Peyer's patch (tissue), 4 donors: ENCODE results near the gene KHDC4. TPM values are rescaled to one million over a fixed set of nuclear protein-coding genes. Genes with fewer than 3 reads are reported as not detected.
A peak's percentile ranks its signal among the peaks of the same experiment; 100 is the strongest.

Experiments
- DNase-seq, 3 donors: peaks; one replicate each; pipeline ENCODE4 v3.0.0-alpha.2; 2017 to 2019
- H3K27ac ChIP-seq, 4 donors: fragments of 200-600 bp; sonication (generic); one replicate each; pipeline ENCODE4 v1.5.1; 2016 to 2019
- H3K27me3 ChIP-seq, 2 donors: fragments of 200-600 bp; sonication (generic); one replicate each; pipeline ENCODE4 v1.5.1; 2019
- H3K36me3 ChIP-seq, 3 donors: fragments of 200-600 bp; sonication (generic); one replicate each; pipeline ENCODE4 v1.5.1; 2016 to 2019
- H3K4me1 ChIP-seq, 4 donors: fragments of 200-600 bp; sonication (generic); one replicate each; pipeline ENCODE4 v1.5.1; 2016 to 2019
- H3K4me3 ChIP-seq, 4 donors: fragments of 200-600 bp; sonication (generic); 1 replicate in 3 of 4; 2 replicates in 1 of 4; pipeline ENCODE4 v1.5.1; 2016 to 2019; ENCODE audit warnings: mild to moderate bottlenecking in 1 of 4
- H3K9me3 ChIP-seq, 4 donors: fragments of 200-600 bp; sonication (generic); one replicate each; pipeline ENCODE4 v1.5.1; 2016 to 2019; ENCODE audit warnings: mild to moderate bottlenecking in 1 of 4
- CTCF ChIP-seq, 6 experiments: fragments of 450-650 bp in 4 of 6; fragments of 200-600 bp in 2 of 6; sonication (generic) in 1 of 6; IDR thresholded peaks; one replicate each; pipeline ENCODE4 v1.5.1; 2017 to 2019; ENCODE audit warnings: antibody characterized with exemption in 6 of 6, mild to moderate bottlenecking in 3 of 6, moderate library complexity in 1 of 6
- POLR2A ChIP-seq, 2 donors: fragments of 450-650 bp; IDR thresholded peaks; one replicate each; pipeline ENCODE4 v1.5.1; 2017; ENCODE audit warnings: antibody characterized with exemption in 2 of 2, mild to moderate bottlenecking in 2 of 2, moderate library complexity in 2 of 2
- total RNA-seq, 4 donors: library from RNA; depleted of rRNA; stranded (reverse); fragments of >200 nt; gene quantifications; one replicate each; pipeline ENCODE4 v1.1.0, GENCODE V29; 2016

Gene KHDC4
- total RNA-seq, 4 donors from 2014 or later: 71.5 to 146 (median 96.4) TPM

- DNase-seq: no peak
- peaks cover 0 to 32% (median 0%) of the 10 kb centered on the region in 3 donors for H3K36me3 ChIP-seq
- no peak overlapping the region for H3K4me3 ChIP-seq
- H3K27ac ChIP-seq: peak overlapping the region in 3 of 4 donors; percentile 45 to 96 (median 87)
- H3K4me1 ChIP-seq: peaks cover 0 to 69% (median 52%) of the 10 kb centered on the region in 4 donors
- TF ChIP-seq CTCF (IDR thresholded peaks at IDR 0.05) (no peak), POLR2A (IDR thresholded peaks at IDR 0.05) (no peak)
- no peaks in the 10 kb centered on the region for H3K27me3 ChIP-seq
- no peaks in the 10 kb centered on the region for H3K9me3 ChIP-seq
Observed at GRCh38 chr1:155944444-155944799, 10.2 kb upstream of the KHDC4 start.

GRCh38 chr1:155942578-155943141 lies 8.4 kb upstream of the KHDC4 start:
- TF ChIP-seq CTCF (IDR thresholded peaks at IDR 0.05) (no peak), POLR2A (IDR thresholded peaks at IDR 0.05) (peak; percentile 65 to 82)
- H3K4me1 ChIP-seq: peaks cover 0 to 69% (median 52%) of the 10 kb centered on the region in 4 donors
- DNase-seq: peak in 2 of 3 donors; percentile 80

GRCh38 chr1:155941845-155942531 lies 7.8 kb upstream of the KHDC4 start:
- peak overlapping the region; percentile 80 to 96 (median 90) for H3K27ac ChIP-seq
- TF ChIP-seq CTCF (IDR thresholded peaks at IDR 0.05): no peak
- TF ChIP-seq POLR2A (IDR thresholded peaks at IDR 0.05): no peak
- no peaks in the 10 kb centered on the region for H3K27me3 ChIP-seq
- peak overlapping the region in 3 of 4 donors; percentile 10 to 60 (median 50) for H3K4me3 ChIP-seq
- DNase-seq: peak in 2 of 3 donors; percentile 50 to 67
- peaks cover 0 to 68% (median 47%) of the 10 kb centered on the region in 4 donors for H3K4me1 ChIP-seq
- H3K9me3 ChIP-seq: no peaks in the 10 kb centered on the region
- H3K36me3 ChIP-seq: peaks cover 0 to 8% (median 0%) of the 10 kb centered on the region in 3 donors

More at GRCh38 chr1:155942578-155943141, 8.4 kb upstream of the KHDC4 start:
- Histone ChIP-seq H3K27ac (peak overlapping the region; percentile 80 to 96 (median 90)), H3K9me3 (no peaks in the 10 kb centered on the region), H3K27me3 (no peaks in the 10 kb centered on the region), H3K4me3 (peak overlapping the region in 3 of 4 donors; percentile 10 to 60 (median 50)), H3K36me3 (peaks cover 0 to 14% (median 0%) of the 10 kb centered on the region in 3 donors)

GRCh38 chr1:155940993-155941844 lies 7.0 kb upstream of the KHDC4 start, which contains the start of gene RXFP4:
Gene RXFP4 (plus strand): TSS chr1:155941638. CDS start chr1:155941710, 72 bp downstream.
- H3K4me1 ChIP-seq: peaks cover 0 to 60% (median 42%) of the 10 kb centered on the region in 4 donors
- no peaks in the 10 kb centered on the region for H3K27me3 ChIP-seq
- TF ChIP-seq CTCF (IDR thresholded peaks at IDR 0.05) (no peak), POLR2A (IDR thresholded peaks at IDR 0.05) (peak; percentile 30 to 77)
- H3K36me3 ChIP-seq: no peaks in the 10 kb centered on the region
- H3K4me3 ChIP-seq: peak within 1 kb of the TSS in 3 of 4 donors; percentile 10 to 60 (median 50)
- peak in 2 of 3 donors; percentile 80 to 83 for DNase-seq
- H3K27ac ChIP-seq: peak within 1 kb of the TSS; percentile 80 to 96 (median 90)
- no peaks in the 10 kb centered on the region for H3K9me3 ChIP-seq

- peaks cover 0 to 53% (median 37%) of the 10 kb centered on the region in 4 donors for H3K4me1 ChIP-seq
- H3K36me3 ChIP-seq: no peaks in the 10 kb centered on the region
Observed at GRCh38 chr1:155940482-155940992, 6.3 kb upstream of the KHDC4 start.

More at GRCh38 chr1:155940482-155940992, 6.3 kb upstream of the KHDC4 start:
- H3K9me3 ChIP-seq: no peaks in the 10 kb centered on the region
- peak overlapping the region in 2 of 4 donors; percentile 6 to 50 for H3K4me3 ChIP-seq
- peak overlapping the region; percentile 80 to 96 (median 90) for H3K27ac ChIP-seq
- peak in 1 of 2 donors; percentile 37 for TF ChIP-seq POLR2A (IDR thresholded peaks at IDR 0.05)
- no peak for TF ChIP-seq CTCF (IDR thresholded peaks at IDR 0.05)
- no peaks in the 10 kb centered on the region for H3K27me3 ChIP-seq
- DNase-seq: peak in 2 of 3 donors; percentile 63 to 72
